Measurements from ENCODE around the gene CCDC97. TPM values are rescaled to one million over a fixed set of nuclear protein-coding genes. Genes with fewer than 3 reads are reported as not detected.
A peak's percentile ranks its signal among the peaks of the same experiment; 100 is the strongest.

CCDC97 gene
- total RNA-seq, 2 experiments from 2014 or later, result 42.9 to 43.5 TPM

DNA sequence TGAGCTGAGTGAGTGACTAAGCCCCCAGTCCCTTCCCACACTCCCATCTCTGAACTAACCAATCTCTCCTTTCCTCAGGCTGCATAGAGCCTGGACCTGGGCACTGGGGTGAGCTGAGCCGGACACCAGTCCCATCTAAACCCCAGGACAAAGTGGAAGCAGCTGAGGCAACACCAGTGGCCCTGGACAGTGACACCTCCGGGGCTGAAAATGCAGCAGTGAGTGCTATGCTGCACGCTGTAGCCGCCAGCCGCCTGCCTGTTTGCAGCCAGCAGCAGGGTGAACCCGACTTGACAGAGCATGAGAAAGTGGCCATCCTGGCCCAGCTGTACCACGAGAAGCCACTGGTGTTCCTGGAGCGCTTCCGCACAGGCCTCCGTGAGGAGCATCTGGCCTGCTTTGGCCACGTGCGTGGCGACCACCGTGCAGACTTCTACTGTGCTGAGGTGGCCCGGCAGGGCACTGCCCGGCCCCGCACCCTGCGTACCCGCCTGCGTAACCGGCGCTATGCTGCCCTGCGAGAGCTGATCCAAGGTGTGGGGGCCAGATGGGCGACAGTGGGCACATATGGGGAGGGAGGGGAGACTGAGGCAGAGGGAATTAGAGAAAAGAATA is 6.4 kb downstream of the CCDC97 start:
- DNase-seq (no peak), ATAC-seq (no peak)
- peaks cover 26% of the 10 kb centered on the region for H3K4me1 Mint-ChIP-seq
- H3K27ac Mint-ChIP-seq, result no peak overlapping the region
- H3K36me3 Mint-ChIP-seq, result peaks cover 48% of the 10 kb centered on the region
- no peaks in the 10 kb centered on the region for H3K27me3 Mint-ChIP-seq
- no peak overlapping the region for H3K4me3 Mint-ChIP-seq
- CTCF ChIA-PET, result interaction anchor here (0.8 to 1.2 kb wide), 2 partner anchors 8 to 112 kb away, joined by 3 to 6 read pairs; no protein-coding TSS in a partner anchor
- H3K9me3 Mint-ChIP-seq (ENCODE audit: low read depth), result no peaks in the 10 kb centered on the region

DNA sequence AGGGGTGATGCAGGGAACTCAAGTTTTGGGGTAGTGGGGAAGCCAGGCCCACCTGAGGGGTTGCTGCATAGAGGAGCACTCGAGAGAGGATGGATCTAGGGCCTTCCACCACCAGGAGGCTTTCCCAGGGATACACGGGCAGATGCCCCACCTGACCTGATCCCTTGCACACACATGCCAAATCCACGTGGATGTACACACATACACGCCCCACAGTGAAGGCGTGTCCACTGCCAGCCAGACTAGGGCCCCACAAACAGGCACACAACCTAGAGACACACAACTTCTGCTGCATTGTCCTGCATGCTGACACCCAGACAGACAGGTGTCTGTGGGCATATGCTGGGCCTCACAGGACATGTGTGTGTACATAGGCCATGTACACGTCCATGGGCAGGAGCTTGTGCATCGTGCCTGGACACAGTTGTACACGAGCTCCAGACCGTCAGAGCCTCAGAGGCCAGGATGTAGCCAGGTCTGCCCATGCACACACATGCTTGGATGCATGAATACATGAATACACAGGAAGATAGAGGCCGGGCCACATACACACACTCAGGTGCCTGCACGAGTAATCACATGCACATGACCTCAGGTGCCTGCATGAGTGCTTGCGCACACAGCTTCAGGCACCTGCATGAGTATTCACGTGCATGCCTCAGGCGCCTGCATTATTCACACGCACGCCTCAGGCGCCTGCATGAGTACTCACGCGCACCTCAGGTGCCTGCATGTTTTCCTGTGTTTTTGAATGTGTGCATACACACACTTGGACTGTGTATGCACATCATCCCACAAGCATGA is 8.9 kb downstream of the CCDC97 start:
- peak overlapping the region; percentile 13 for H3K27ac Mint-ChIP-seq
- ATAC-seq, result no peak

DNA sequence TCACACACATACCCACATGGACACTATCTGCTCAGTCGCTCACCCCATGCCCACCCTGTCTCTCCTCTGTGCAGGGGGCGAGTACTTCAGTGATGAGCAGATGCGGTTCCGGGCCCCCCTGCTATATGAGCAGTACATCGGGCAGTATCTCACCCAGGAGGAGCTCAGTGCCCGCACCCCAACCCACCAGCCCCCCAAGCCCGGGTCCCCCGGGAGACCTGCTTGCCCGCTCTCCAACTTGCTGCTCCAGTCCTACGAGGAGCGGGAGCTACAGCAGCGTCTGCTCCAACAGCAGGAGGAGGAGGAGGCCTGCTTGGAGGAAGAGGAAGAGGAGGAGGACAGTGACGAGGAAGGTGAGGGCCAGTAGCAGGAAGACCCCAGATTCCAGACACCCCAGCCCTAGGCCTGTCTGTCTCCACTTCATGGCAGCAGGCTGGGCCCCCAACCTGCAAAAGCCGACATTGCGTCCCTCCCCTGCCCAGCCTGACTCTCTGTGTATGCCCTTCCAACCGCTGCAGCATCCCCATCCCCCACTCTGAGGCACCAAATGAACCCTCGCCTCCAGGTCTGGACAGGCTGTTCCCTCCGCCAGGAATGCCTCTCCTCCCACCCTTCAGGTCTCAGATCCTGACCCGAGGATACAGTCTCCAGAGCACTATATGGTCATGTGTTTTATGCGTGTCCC is 9.7 kb downstream of the CCDC97 start:
- Mint-ChIP-seq H3K4me3 (no peak overlapping the region), H3K27me3 (no peaks in the 10 kb centered on the region), H3K27ac (no peak overlapping the region), H3K36me3 (peaks cover 34% of the 10 kb centered on the region), H3K4me1 (peaks cover 15% of the 10 kb centered on the region), H3K9me3 (ENCODE audit: low read depth) (no peaks in the 10 kb centered on the region)
- no peak for ATAC-seq
- DNase-seq, result no peak
- CTCF ChIA-PET, result interaction anchor here (1.2 kb wide), 1 partner anchor 12 kb away, joined by 3 read pairs; no protein-coding TSS in a partner anchor

More for the DNA sequence above, 8.9 kb downstream of the CCDC97 start:
- no peaks in the 10 kb centered on the region for H3K9me3 Mint-ChIP-seq (ENCODE audit: low read depth)
- H3K27me3 Mint-ChIP-seq, result no peaks in the 10 kb centered on the region
- CTCF ChIA-PET, result interaction anchor here (0.6 kb wide), 1 partner anchor 182 kb away, joined by 4 read pairs; no protein-coding TSS in a partner anchor
- no peak overlapping the region for H3K4me3 Mint-ChIP-seq
- DNase-seq, result no peak
- H3K36me3 Mint-ChIP-seq, result peaks cover 38% of the 10 kb centered on the region
- peaks cover 15% of the 10 kb centered on the region for H3K4me1 Mint-ChIP-seq

DNA sequence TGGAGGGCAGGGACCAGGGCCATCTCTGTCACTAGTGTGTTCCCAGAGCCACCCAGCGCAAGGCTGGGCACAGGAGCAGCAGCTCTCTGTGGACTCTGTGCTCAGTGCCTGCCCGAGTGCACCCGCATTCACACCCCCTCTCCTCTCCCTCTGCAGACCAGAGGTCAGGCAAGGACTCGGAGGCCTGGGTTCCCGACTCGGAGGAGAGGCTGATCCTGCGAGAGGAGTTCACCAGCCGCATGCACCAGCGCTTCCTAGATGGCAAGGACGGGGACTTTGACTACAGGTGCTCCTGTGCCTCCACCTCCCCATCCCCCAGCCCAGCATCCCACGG is 10.2 kb downstream of the CCDC97 start:
- H3K9me3 Mint-ChIP-seq (ENCODE audit: low read depth), result no peaks in the 10 kb centered on the region
- DNase-seq (no peak), ATAC-seq (no peak)
- H3K27ac Mint-ChIP-seq, result no peak overlapping the region
- H3K4me1 Mint-ChIP-seq, result peaks cover 19% of the 10 kb centered on the region
- no peak overlapping the region for H3K4me3 Mint-ChIP-seq
- peaks cover 37% of the 10 kb centered on the region for H3K36me3 Mint-ChIP-seq
- CTCF ChIA-PET, result interaction anchor here (1.2 kb wide), 1 partner anchor 12 kb away, joined by 3 read pairs; no protein-coding TSS in a partner anchor
- no peaks in the 10 kb centered on the region for H3K27me3 Mint-ChIP-seq

DNA sequence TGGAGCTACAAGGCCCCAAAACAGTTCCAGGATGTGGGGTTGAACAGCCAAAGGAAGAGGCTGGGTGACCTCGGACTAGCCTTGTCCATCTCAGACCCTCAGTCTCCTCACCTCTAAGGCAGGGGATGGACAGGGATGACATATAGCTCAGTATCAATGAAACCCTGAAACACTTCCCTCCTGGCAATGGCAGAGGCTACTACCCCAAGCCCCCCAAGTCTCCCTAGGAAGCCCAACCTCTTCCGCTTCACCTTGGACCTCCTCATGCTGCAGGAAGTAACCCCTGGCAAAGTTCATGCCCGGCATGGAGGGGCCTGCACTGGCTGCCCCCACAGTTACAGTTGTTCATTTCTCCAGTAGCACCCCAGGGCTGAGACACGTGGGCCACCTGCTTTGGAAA is 10.6 kb downstream of the CCDC97 start:
- no peak overlapping the region for H3K27ac Mint-ChIP-seq
- H3K4me1 Mint-ChIP-seq, result peaks cover 23% of the 10 kb centered on the region
- no peak overlapping the region for H3K4me3 Mint-ChIP-seq
- DNase-seq (no peak), ATAC-seq (no peak)
- peaks cover 37% of the 10 kb centered on the region for H3K36me3 Mint-ChIP-seq
- CTCF ChIA-PET, result interaction anchor here (1.2 kb wide), 1 partner anchor 13 kb away, joined by 3 read pairs; no protein-coding TSS in a partner anchor
- H3K9me3 Mint-ChIP-seq (ENCODE audit: low read depth), result no peaks in the 10 kb centered on the region
- no peaks in the 10 kb centered on the region for H3K27me3 Mint-ChIP-seq

DNA sequence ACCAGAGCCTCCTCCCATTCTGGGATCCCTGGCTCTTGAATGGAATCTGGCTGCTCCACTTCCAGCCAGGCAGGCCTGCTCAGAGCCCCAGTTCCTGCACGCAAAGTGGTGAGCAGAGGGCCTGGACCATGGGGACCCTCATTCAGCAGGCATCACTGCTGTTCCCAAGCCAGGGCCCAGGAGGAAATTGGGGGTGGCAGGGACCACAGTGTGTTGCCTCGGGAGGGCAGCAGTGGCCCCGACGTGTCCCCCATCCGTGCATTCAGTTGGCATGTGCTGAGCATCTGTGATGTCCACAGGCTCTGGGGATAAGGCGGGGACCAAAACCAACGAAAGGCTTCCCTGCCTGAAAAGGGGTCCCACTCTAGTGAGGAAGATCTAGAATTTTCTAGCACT is 11.2 kb downstream of the CCDC97 start:
- peaks cover 22% of the 10 kb centered on the region for H3K4me1 Mint-ChIP-seq
- H3K36me3 Mint-ChIP-seq, result peaks cover 35% of the 10 kb centered on the region
- no peaks in the 10 kb centered on the region for H3K9me3 Mint-ChIP-seq (ENCODE audit: low read depth)
- no peak overlapping the region for H3K4me3 Mint-ChIP-seq
- ATAC-seq, result no peak
- H3K27me3 Mint-ChIP-seq, result no peaks in the 10 kb centered on the region
- DNase-seq, result no peak
- CTCF ChIA-PET, result interaction anchor here (1.2 to 1.4 kb wide), 3 partner anchors 32 to 37 kb away, joined by 4 to 11 read pairs (median 6); partner anchors contain the start of gene TGFB1
- no peak overlapping the region for H3K27ac Mint-ChIP-seq

DNA sequence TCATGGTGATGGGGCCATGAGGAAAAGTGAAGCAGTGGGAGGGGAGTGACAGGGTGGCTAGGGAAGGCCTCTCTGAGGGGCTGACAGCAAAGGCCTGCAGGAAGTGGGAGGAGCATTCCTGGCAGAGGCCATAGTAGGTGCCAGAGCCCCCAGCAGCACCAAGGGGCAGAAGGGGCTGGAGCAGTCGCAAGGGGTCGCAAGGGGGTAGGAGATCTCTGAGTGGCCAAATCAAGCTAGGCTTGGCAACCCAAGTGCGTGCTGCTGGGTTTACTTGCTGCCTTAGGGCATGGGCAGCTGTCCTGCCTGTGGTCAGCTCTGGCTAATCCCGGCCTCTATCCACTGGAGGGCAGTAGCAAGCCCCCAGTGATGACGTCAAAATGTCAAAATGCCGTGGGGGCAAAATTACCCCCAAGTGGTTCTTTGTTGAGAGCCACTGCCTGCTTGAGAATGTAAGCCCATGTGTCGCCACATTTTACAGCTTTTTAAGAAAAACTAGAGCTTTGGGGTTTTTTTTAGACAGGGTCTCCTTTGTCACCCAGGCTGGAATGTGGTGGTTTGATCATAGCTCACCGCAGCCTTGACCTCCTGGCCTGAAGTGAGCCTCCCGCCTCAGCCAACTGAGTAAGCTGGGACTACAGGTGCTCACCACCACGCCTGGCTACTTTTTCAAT is 11.8 kb downstream of the CCDC97 start:
- no peak overlapping the region for H3K27ac Mint-ChIP-seq
- DNase-seq (no peak), ATAC-seq (no peak)
- H3K4me3 Mint-ChIP-seq, result no peak overlapping the region
- no peaks in the 10 kb centered on the region for H3K9me3 Mint-ChIP-seq (ENCODE audit: low read depth)
- H3K4me1 Mint-ChIP-seq, result peaks cover 28% of the 10 kb centered on the region
- H3K36me3 Mint-ChIP-seq, result peaks cover 33% of the 10 kb centered on the region
- H3K27me3 Mint-ChIP-seq, result no peaks in the 10 kb centered on the region
- CTCF ChIA-PET, result interaction anchor here (0.7 to 1.4 kb wide), 6 partner anchors 16 to 119 kb away, joined by 3 to 11 read pairs (median 4); partner anchors contain the start of gene TGFB1

DNA sequence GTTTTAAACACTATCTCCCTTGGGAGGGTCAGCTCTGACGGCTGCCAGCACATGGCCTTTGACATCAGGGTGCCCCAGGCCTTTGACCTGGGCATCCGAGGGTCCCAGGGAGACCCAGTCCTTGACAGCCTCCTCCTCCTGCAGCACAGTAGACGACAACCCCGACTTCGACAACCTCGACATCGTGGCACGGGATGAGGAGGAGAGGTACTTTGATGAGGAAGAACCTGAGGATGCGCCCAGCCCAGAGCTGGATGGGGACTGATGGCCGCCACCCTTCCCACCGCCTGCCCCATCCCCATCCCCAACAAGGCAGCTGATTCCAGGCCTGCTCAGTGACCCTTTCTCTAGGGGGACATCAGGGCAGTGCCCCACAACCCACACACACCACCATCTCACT is 12.5 kb downstream of the CCDC97 start:
- no peaks in the 10 kb centered on the region for H3K27me3 Mint-ChIP-seq
- H3K4me3 Mint-ChIP-seq, result no peak overlapping the region
- H3K9me3 Mint-ChIP-seq (ENCODE audit: low read depth), result no peaks in the 10 kb centered on the region
- H3K27ac Mint-ChIP-seq, result peak overlapping the region; percentile 76
- CTCF ChIA-PET, result interaction anchor here (0.7 to 1.4 kb wide), 6 partner anchors 17 to 118 kb away, joined by 3 to 11 read pairs (median 4); partner anchors contain the start of gene TGFB1
- ATAC-seq, result no peak
- DNase-seq, result no peak
- H3K36me3 Mint-ChIP-seq, result peaks cover 29% of the 10 kb centered on the region
- peaks cover 32% of the 10 kb centered on the region for H3K4me1 Mint-ChIP-seq

DNA sequence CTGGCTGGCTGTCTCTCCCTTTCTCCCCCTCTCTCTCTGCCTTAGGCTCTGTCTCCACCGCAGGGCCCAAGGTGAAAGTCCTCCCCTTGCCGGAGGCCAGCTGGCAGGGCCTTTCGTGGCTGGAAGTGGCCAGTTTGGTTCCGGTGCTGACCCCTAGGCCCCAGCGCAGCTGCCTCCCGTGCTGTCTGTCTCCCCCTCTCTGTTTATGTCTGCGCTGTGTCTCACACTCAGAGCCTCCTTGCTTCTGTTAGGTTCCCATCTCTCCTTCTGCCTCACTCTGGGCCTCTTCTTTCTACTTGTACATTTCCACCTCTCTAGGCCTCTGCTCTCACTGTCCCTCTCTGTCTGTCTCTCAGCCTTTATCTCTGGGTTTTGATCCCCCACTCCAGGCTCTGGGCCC is 13.1 kb downstream of the CCDC97 start:
- H3K36me3 Mint-ChIP-seq, result peaks cover 28% of the 10 kb centered on the region
- no peaks in the 10 kb centered on the region for H3K9me3 Mint-ChIP-seq (ENCODE audit: low read depth)
- CTCF ChIA-PET, result interaction anchor here (0.6 to 0.9 kb wide), 2 partner anchors 18 to 30 kb away, joined by 3 read pairs; no protein-coding TSS in a partner anchor
- H3K4me1 Mint-ChIP-seq, result peaks cover 35% of the 10 kb centered on the region
- H3K27ac Mint-ChIP-seq, result peak overlapping the region; percentile 76
- no peak for ATAC-seq
- no peak overlapping the region for H3K4me3 Mint-ChIP-seq
- no peak for DNase-seq
- no peaks in the 10 kb centered on the region for H3K27me3 Mint-ChIP-seq

DNA sequence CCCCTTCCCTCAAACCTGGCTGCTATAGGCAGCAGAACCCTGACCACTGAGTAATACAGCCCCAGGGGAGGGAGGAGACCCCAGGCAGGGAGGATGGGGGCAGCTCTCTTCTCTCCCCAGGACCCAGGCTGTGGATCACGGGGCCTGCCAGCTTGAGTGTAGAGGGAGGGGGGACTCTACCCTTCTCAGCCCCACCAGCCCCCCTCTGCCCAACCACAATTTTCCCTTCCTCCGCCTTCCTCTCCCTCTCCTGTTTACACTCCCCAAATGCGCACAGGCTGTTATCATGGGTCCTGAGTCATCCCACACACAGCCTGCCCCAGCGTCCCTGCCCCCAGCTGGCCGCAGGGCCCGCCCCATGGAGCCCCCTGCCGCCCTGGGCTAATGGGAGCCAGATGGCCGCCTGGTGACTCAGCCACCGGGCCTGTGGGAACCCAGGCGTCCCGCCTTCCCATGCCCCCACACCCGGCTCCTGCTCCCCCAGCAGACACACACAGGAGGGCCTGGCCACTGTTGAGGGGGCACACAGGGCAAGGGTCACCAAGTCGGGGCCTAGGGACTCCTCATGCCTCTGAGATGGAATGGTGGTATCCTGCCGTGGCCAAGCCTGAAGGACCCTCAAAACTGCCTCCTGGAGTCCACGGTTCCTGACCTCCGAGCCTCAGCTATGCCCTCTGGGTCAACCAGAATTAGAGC is 13.6 kb downstream of the CCDC97 start:
- ATAC-seq (no peak), DNase-seq (no peak)
- CTCF ChIA-PET, result interaction anchor here (0.6 to 1.6 kb wide), 2 partner anchors 15 to 29 kb away, joined by 3 to 4 read pairs; no protein-coding TSS in a partner anchor
- Mint-ChIP-seq H3K27ac (peak overlapping the region; percentile 76), H3K27me3 (no peaks in the 10 kb centered on the region), H3K4me3 (no peak overlapping the region), H3K9me3 (ENCODE audit: low read depth) (no peaks in the 10 kb centered on the region), H3K4me1 (peaks cover 41% of the 10 kb centered on the region), H3K36me3 (peaks cover 30% of the 10 kb centered on the region)

DNA sequence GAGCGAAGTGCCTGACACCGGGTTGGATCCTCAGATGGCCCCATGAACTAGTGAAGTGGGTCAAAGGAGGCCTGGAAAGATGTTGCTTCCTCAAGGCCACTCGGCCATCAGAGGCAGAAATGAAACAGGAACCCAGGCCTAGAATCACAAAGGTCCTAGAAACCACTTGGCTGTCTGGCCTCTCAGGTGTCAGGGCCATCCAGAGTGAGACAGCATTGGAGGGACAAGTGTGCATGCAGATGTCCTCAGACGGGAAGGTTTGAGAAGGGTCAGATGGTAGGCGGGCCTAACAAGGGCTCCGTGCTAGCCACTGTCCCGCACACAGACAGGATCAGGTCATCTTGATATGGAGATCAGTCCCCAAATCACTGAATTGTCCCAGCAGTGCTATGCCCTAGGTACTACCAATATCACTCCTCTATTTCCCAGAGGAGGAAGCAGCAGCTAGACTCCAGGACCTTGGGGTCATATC is 14.3 kb downstream of the CCDC97 start:
- CTCF ChIA-PET, result interaction anchor here (1.6 kb wide), 1 partner anchor 15 kb away, joined by 4 read pairs; no protein-coding TSS in a partner anchor
- H3K27ac Mint-ChIP-seq, result peak overlapping the region; percentile 66
- ATAC-seq (no peak), DNase-seq (no peak)
- H3K4me3 Mint-ChIP-seq, result no peak overlapping the region
- H3K27me3 Mint-ChIP-seq, result no peaks in the 10 kb centered on the region
- peaks cover 36% of the 10 kb centered on the region for H3K36me3 Mint-ChIP-seq
- peaks cover 48% of the 10 kb centered on the region for H3K4me1 Mint-ChIP-seq
- no peaks in the 10 kb centered on the region for H3K9me3 Mint-ChIP-seq (ENCODE audit: low read depth)

DNA sequence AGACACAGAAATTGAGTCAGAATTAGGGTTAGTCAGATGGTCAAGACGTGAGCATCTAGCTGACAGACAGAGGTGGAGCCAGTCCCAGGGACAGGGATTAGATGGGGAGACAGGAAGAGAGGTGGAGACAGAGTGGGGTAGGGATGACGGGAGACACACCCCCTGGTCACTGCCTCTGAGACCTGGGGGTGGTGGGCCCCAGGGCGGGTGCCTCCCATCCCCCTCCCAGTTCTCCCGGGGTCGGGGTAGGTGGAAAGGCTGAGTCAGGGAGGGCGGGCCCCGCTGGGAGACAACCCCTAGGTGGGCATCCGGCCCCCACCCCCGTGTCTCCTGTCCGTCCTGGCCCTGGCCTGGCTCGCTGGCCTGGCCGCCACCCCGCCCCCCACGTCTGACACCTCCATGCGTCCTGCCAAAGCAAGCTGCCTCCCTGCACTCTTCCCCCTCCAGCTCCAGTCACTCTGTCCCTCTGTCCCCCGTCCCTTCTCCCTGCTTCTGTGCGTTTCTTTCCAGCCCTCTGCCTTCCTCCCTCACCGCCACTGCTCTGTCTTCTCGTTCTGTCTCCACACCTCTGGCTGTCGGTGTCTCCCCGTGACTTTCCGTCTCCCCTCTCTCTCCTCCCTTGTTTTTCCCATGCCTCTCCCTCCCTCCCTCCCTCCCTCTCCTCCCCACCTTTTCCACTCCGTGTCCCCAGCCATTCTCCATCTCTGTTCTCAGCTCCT is 15.1 kb downstream of the CCDC97 start:
- ATAC-seq, result no peak
- Mint-ChIP-seq H3K27ac (peak overlapping the region; percentile 66), H3K4me1 (peaks cover 48% of the 10 kb centered on the region), H3K27me3 (no peaks in the 10 kb centered on the region), H3K9me3 (ENCODE audit: low read depth) (no peaks in the 10 kb centered on the region), H3K36me3 (peaks cover 34% of the 10 kb centered on the region), H3K4me3 (no peak overlapping the region)
- no peak for DNase-seq
- CTCF ChIA-PET, result interaction anchor here (1.6 kb wide), 1 partner anchor 16 kb away, joined by 4 read pairs; no protein-coding TSS in a partner anchor

Measured in activated CD8-positive, alpha-beta memory T cell treated with anti-CD3 and anti-CD28 coated beads, Interleukin-2, amount 10 ng/mL, durations not matched to agents 7 days and 5 days (primary cell).